Activated T-cell treated with anti-CD3 and anti-CD28 coated beads for 48 hours (primary cell): ENCODE results near the gene CUL9.

Experiments
- DNase-seq: peaks from one replicate; pipeline ENCODE4 v3.0.0-alpha.2; 2020; ENCODE audit warnings: low read depth

CUL9 gene

DNA sequence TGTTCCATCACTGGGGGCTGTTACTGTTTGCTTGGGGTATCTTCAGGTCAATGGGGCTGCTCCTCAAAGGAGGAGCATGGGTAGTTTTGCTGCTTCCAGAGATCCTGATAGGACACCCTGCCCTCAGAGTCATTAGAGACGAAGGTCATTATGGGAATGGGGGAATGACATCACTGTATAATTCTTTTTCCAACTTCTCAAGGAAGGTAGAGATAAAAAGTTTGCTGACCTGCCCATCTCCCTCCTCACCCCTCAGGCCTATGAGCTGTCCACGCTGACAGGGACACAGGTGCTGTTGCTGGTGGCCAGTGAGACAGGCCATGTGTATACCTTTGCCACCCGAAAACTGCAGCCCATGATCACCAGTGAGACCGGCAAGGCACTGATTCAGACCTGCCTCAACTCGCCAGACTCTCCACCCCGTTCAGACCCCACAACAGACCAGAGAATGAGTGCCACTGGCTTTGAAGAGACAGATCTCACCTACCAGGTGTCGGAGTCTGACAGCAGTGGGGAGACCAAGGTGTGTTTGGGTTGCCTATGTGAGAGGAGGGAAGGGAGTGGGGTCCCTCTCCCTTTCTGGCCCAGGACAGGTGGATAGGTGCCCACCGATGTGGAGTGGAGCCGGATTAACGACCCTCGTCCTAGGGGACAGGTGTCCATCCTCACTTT is 8.3 kb upstream of the CUL9 start:
- no peak for DNase-seq

DNA sequence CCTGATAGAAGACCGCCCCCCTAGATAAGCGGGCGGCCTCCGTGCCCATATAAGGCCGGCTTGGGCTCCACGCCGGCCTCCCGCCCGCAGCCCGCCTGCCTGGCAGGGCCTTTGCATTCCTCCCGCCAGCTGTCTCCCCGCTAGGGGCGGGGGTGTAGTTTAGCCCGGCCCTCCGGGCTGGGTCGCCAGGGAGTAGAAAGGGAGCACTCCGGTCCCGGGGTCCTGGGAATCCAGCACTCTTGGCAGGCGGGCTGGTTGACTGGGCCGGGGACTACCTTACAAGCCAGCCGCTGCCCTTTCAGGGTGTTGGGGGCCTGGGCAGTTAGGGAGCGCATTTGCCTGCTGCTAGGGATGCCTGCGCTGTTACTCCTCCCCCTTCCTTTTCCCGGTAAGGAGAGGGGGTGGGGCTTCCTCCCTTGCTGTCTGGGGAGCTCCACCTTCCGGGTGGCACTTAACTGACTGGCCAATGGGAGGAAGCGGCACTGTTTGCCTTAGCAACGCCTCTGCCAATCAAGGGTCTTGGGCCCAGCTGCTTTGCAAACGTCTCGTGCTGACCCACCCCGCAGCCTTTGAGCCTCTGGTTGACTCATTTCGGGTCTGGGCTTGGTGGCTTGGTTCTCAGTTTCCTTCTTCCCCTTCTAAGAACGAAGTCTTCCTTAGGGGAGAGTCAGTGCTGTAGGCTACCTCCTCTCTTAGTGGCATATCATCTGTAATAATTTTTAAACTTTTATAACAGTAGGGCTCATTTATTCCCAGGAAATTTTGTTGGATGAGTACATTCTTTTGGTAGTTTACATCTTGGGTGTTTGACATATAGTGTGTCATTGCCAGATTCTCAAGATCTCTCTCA is 7.5 kb upstream of the CUL9 start:
- peak; percentile 90 for DNase-seq

DNA sequence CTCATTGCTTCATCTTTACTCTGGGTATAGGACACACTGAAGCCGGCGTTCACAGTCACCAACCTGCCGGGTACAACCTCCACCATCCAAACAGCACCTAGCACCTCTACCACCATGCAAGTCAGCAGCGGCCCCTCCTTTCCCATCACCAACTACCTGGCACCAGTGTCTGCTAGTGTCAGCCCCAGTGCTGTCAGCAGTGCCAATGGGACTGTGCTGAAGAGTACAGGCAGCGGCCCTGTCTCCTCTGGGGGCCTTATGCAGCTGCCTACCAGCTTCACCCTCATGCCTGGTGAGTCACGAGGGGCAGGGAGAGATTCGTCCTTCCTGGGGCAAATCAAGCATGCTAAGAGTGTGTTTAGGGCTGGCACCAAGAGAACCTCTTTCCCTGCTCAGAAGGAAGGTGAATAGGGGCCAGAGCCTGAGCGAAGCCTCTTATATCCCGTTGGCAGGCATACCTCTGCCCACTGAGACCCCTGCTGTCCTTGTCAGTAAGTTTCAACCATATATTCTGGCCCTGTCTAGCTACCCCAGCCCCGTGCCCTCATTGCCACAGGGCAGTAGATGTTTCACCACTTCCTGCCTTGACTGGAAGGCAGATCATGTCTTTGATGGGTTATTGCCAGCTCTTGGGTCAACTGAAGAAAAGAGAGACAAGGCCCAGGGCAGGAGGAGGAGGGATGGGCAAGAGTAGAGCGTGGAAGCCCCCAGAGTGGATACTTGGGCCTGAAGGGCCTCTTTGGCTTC is 6.1 kb upstream of the CUL9 start:
- DNase-seq = no peak

DNA sequence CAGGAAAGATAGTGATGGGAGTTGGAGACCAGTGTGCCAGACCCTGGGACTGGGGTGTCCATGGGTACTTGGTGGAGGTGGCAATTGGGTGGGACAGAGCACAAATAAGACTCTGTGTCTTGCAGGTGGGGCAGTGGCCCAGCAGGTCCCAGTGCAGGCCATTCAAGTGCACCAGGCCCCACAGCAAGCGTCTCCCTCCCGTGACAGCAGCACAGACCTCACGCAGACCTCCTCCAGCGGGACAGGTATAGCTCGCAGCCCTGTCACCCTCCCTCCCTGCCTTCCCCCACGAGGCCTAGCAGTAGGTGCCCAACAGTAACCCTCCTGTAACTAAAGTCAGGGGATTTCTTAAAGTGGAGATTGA is 5.6 kb upstream of the CUL9 start:
- no peak for DNase-seq

DNA sequence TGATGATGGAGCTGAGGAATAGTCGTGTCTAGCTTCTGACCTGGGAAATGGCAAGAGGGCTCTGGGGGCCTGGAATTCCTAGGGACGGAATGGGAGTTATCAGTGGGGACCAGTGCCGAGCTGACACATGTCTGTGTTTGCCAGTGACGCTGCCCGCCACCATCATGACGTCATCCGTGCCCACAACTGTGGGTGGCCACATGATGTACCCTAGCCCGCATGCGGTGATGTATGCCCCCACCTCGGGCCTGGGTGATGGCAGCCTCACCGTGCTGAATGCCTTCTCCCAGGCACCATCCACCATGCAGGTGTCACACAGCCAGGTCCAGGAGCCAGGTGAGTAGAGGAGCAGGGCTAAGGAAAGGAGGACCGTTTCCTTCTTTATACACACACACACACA is 3.8 kb upstream of the CUL9 start:
- DNase-seq = no peak

DNA sequence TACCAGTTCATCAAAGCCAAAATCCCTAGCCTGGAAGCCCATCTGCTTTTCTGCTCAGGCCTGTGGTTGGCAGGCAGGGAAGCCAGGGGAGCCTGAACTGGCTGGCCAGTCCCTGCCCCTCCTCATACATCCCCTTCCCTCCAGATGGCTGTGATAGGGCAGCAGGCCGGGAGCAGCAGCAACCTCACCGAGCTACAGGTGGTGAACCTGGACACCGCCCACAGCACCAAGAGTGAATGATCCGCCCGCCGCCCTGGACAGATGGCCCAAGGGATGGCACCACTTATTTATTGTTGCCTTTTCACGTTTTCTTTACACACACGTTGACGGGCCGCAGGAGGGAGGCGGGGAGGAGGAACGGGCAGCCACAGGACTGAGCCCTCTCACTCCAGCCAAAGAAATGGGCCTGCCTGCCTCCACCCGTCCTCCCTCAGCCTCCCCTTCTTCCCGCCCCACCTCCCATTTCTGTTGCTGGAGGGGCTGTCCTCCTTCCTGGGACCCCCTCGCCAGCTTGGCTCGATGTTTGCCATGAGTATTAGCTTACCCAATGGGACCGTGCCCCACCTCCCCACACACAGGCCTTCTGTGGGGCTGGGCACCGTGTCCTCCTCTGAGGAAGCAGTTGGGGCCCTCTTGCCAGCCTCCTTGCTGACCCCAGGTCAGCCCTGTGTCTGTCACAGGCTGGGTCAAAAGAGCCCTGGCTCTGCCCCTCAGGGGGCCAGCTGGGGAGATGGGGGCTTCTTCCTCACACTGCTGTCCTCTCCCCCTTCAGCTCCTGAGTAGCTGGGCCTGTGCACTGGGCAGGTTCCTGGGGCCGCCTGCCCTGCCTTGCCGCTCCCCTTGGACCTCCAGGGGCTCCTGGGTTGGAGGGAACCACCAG is 2.8 kb upstream of the CUL9 start:
- no peak for DNase-seq

DNA sequence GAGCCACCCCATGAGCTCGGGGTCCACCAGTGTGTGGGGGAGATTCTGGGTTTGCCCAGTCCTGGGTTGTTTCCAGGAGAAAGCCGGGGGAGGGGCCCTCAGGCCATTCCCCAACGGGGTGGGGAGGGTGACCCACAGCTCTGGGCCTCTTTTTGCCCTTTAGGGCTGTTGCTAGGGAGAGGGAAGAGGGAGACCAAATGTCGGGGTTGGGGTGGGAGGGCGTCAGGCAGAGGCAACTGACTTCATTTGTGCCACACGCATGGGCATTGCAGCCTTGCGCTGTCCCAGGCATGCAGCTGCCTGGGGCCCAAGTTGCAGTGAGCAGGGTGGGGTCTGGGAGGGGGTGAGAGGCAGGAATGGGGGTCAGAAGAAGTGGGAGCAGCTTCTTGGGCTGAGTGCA is 1.9 kb upstream of the CUL9 start:
- DNase-seq = no peak

DNA sequence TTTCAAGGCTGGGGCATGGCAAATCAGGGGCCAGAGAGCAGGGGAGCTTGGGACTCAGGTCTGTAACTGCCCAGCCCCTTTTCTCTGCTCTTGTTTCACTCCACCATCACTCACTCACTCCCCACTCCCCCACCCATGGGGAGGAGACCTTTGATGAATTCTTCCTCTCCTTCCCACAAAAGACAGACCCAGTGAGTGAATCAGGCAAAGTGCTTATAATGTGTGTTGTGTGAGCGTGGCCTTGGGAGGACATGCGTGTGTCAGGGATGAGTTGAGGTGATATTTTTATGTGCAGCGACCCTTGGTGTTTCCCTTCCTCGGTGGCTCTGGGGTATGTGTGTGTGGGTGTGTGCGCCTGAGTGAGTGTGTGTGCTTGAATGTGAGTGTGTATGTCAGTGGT is 1.0 kb upstream of the CUL9 start:
- DNase-seq = no peak

DNA sequence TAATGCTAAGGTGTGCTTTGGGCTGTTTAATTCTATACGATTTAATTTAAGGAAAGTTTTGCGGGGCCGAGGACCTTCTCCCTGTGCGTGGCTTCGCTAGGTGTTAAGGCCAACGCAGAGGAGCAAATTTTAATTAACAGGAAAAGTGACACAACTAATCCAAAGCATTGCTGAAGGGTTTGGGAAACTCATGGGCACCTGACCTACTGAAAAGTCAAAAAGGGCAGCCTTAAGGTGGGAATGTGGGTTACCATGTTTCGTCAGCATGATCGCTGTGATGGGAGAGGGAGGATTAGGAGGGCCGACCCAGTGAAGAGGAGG is 415 bp upstream of the CUL9 start:
- no peak for DNase-seq

DNA sequence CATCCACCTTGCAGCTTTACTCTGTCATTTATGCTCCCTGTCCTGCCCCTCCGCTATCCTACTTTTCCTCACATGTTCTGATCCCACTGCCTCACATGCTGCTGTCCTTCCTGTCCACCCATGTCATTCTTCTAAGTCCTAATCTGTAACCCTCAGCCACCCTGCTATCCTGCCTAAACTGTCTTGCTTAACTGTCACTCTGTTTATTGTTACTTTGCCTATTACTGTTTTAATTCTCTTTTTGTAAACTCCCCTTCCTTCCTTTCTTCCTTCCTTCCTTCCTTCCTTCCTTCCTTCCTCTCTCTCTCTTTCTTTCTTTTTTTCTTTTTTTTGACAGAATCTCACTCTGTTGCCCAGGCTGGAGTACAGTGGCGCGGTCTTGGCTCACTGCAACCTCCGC is 1.4 kb downstream of the CUL9 start:
- DNase-seq = no peak

DNA sequence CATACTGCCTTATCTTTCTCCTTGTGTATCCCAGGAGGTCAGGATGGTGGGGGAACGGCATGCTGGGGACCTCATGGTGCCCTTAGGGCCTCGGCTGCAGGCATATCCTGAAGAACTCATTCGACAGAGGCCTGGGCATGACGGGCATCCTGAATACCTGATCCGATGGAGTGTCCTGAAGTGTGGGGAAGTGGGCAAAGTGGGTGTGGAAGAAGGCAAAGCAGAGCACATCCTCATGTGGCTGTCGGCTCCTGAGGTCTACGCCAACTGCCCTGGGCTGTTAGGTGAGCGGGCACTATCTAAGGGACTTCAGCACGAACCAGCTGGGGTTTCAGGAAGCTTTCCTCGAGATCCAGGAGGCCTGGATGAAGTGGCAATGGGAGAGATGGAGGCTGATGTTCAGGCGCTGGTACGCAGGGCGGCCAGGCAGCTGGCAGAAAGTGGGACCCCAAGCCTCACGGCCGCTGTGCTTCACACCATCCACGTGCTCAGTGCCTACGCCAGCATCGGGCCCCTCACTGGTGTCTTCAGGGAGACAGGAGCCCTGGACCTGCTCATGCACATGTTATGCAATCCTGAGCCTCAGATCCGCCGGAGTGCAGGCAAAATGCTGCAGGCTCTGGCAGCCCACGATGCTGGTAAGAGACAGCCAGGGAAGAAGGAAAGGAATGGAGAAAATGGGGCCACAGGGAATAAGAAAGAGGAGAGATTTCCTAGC is 2.4 kb downstream of the CUL9 start:
- no peak for DNase-seq

DNA sequence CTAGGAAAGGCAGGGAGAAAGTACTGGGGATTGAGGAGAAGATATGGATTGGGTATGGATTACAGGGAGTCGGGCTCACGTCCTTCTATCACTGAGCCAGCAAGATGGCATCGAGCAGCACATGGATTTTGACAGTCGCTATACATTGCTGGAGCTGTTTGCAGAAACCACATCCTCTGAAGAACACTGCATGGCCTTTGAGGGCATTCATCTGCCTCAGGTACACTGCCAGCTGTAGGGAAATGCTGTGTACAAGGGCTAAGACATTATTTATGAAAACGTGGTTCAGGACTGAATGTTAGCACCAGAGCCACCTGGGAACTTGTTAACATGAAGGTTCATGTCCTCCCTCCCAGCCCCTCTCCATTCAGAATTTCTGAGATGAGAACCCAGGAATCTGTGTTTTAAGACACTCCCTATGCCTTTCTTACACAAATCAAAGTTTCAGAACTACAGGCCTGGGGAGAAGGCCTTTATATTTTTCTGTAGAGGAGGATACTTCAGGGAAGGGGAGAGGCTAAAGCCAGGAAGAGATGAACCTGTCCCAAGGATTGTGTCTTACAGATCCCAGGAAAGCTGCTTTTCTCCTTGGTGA is 3.5 kb downstream of the CUL9 start:
- no peak for DNase-seq

DNA sequence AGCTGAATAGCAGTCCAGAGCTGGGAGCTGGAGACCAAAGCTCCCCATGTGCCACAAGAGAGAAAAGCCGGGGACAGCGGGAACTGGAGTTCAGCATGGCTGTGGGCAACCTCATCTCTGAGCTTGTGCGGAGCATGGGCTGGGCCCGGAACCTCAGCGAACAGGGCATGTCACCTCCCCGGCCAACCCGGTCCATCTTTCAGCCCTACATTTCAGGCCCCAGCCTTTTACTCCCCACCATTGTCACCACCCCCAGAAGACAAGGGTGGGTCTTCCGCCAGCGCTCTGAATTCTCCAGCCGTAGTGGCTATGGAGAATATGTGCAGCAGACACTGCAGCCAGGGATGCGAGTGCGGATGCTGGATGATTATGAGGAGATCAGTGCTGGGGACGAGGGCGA is 4.0 kb downstream of the CUL9 start:
- no peak for DNase-seq

DNA sequence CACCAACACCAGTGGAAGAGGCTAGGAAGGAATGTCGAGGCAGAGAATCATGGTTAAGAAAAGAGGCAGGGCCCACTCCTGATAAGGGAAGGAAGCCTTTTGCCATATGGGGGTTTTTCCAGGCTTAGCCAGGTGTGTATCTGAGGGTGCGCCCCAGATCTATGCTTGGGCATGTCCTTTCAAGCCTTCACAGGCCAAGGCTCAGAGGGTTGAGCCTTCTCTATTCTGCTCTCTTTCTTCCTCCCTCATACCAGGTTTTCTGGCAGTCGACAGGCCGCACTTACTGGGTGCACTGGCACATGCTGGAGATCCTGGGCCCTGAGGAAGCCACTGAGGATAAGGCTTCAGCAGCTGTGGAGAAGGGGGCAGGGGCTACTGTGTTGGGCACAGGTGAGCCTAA is 4.7 kb downstream of the CUL9 start:
- no peak for DNase-seq

DNA sequence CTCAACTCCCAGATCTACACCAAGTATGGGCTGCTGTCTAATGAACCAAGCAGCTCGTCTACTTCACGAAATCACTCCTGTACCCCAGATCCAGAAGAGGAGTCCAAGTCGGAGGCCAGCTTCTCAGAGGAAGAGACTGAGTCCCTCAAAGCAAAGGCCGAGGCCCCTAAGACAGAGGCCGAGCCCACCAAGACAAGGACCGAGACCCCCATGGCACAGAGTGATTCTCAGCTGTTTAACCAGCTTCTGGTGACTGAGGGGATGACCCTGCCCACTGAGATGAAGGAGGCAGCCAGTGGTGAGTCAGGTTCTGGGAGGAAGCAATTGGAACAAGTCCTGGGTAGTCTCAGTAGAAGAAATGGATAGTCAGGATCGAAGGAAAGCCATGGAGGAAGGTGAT is 5.8 kb downstream of the CUL9 start:
- no peak for DNase-seq

DNA sequence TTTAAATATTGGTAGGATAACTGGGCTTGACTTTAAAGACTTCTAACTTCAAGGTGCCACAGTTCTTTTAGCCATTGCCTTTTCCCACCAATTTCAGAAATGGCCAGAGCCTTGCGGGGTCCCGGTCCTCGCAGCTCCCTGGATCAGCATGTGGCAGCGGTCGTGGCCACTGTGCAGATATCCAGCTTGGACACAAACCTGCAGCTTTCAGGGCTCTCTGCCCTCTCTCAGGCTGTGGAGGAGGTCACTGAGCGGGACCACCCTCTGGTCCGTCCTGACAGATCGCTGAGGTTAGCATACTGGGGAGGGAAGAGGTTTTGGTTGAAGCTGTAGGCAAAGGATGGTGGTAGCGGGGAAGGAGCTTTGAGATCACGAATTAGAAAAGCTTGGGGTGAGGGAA is 6.4 kb downstream of the CUL9 start:
- no peak for DNase-seq

DNA sequence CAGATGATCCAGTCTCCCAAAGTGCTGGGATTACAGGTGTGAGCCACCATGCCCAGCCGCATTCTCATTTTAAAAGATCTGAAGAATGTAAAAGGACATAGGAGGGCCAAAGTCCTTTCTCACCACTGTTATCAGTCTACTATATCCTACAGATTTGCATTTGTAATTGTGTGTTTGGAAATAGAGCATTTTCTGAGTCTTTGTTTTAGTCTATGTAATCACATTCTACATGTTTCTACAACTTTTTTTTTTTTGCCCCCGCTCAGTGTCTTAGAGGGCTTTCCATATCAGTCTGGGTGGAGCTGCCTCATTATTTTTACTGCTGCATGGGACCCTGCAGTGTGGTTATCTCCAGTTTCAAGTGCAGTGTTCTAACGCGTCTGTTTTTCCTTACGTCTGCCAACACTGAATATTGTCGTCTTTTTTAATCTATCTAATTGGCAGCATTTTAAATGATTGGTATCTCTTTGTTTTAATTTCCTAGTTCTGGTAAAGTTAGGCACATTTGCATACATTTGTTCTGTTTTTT is 7.8 kb downstream of the CUL9 start:
- no peak for DNase-seq

DNA sequence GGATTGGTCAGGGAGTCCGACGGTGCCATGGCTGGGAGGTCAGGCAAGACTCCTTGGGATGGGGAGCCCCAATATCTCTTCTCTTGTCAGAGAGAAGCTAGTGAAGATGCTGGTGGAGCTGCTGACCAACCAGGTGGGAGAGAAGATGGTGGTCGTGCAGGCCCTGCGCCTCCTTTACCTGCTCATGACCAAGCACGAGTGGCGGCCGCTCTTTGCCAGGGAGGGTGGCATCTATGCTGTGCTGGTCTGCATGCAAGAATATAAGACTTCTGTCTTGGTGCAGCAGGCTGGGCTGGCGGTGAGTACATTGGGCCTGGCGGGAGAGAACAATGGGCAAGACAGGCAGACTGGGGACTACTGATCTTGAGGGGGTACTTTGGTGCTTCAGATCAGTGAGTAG is 10.9 kb downstream of the CUL9 start:
- no peak for DNase-seq

DNA sequence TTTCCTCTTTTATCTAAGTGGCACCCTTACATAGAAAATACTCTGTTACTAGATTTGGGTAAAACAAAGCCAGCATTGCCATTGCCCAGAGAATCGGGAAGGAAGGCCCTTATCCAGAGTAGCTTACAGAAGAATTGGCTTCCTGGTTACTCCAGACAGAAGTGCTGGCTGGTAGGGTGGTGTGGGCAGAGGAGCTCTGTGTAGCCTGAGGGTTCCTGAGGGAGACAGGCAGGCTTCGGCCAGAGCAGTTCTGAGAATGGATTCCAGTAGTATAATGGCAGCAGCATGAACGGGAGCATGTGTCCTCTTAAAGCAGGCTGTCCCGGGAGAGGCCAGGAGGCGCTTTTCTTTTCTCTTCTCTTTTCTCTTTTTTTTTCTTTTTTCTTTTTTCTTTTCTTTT is 11.9 kb downstream of the CUL9 start:
- no peak for DNase-seq

DNA sequence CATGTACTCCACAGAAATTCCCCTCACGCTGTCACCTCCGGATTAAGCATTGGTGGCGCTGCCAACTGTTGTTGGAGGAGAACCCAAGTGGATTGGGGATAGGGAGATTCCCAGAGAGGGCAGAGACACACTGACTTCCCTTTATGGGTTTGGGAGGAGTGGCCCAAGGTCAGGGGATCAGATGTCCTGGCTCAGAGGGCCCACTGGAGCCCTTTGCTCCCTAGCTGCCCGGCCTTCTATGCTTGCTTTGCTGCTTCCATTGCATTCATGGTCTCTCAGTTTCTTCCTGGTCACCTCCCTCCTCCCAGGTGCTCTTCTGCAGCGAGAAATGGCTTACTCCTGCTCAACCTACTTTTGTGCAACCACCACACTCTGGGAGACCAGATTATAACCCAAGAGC is 14.3 kb downstream of the CUL9 start:
- DNase-seq = no peak

DNA sequence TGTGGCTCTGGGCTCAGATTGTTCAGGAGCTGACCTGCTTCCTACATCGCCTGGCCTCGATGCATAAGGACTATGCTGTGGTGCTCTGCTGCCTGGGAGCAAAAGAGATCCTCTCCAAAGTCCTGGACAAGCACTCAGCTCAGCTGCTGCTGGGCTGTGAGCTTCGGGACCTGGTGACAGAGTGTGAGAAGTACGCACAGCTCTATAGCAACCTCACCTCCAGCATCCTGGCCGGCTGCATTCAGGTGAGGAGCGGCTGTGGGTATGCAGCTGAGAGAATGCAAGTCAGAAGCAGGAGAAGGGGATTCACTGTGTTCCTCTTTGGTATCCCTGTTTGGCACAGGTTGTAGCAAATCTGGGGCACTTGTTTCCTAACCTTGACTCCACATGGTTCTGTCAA is 17.9 kb downstream of the CUL9 start:
- no peak for DNase-seq
